Measurements from ENCODE around the gene RNF114. TPM values are rescaled to one million over a fixed set of nuclear protein-coding genes. Genes with fewer than 3 reads are reported as not detected.

Gene RNF114
- total RNA-seq, 2 experiments from 2014 or later, result 75.8 TPM

GRCh38 chr20:49925901-49926454 is 10.2 kb upstream of the RNF114 start:
- no peak for ATAC-seq (ENCODE audit: low read depth)
- no peak overlapping the region for H3K27ac Mint-ChIP-seq
- no peaks in the 10 kb centered on the region for H3K36me3 Mint-ChIP-seq

GRCh38 chr20:49928411-49929141 is 7.6 kb upstream of the RNF114 start:
- H3K9me3 Mint-ChIP-seq, result no peaks in the 10 kb centered on the region
- H3K27ac Mint-ChIP-seq, result no peak overlapping the region
- DNase-seq (peak; percentile 73), ATAC-seq (ENCODE audit: low read depth) (peak; percentile 95)
- H3K27me3 Mint-ChIP-seq, result peaks cover 6% of the 10 kb centered on the region
- H3K36me3 Mint-ChIP-seq, result no peaks in the 10 kb centered on the region
- H3K4me1 Mint-ChIP-seq, result peaks cover 8% of the 10 kb centered on the region
- POLR2A ChIA-PET, result no interaction called here
- peak overlapping the region; percentile 58 for H3K4me3 Mint-ChIP-seq

More at GRCh38 chr20:49925901-49926454, 10.2 kb upstream of the RNF114 start:
- H3K4me3 Mint-ChIP-seq, result no peak overlapping the region
- POLR2A ChIA-PET, result no interaction called here
- H3K9me3 Mint-ChIP-seq, result no peaks in the 10 kb centered on the region
- peaks cover 6% of the 10 kb centered on the region for H3K27me3 Mint-ChIP-seq
- DNase-seq, result no peak
- peaks cover 8% of the 10 kb centered on the region for H3K4me1 Mint-ChIP-seq

DNA sequence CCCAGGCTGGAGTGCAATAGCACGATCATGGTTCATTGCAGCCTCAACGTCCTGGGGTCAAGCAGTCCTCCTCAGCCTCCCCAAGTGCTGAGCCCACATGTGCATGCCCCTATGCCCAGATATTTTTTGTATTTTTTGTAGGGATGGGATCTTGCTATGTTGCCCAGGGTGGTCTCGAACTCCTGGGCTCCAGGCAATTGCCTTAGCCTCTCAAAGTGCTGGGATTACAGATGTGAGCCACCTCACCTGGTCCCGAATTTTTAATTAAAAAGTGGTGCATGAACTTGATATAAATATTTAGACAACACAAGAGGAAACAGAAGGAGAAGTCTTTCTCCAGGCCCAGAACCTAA is 7.1 kb upstream of the RNF114 start:
- ATAC-seq (ENCODE audit: low read depth), result no peak
- no peak overlapping the region for H3K4me3 Mint-ChIP-seq
- H3K36me3 Mint-ChIP-seq, result no peaks in the 10 kb centered on the region
- POLR2A ChIA-PET, result no interaction called here
- DNase-seq, result no peak
- no peak overlapping the region for H3K27ac Mint-ChIP-seq
- H3K4me1 Mint-ChIP-seq, result peaks cover 8% of the 10 kb centered on the region
- H3K9me3 Mint-ChIP-seq, result no peaks in the 10 kb centered on the region
- H3K27me3 Mint-ChIP-seq, result peaks cover 6% of the 10 kb centered on the region

GRCh38 chr20:49935746-49936152 is 448 bp upstream of the RNF114 start:
- peak overlapping the region; percentile 95 for H3K4me3 Mint-ChIP-seq
- ATAC-seq (ENCODE audit: low read depth) (no peak), DNase-seq (no peak)
- H3K9me3 Mint-ChIP-seq, result no peaks in the 10 kb centered on the region
- H3K27me3 Mint-ChIP-seq, result no peaks in the 10 kb centered on the region
- peaks cover 26% of the 10 kb centered on the region for H3K4me1 Mint-ChIP-seq
- peak overlapping the region; percentile 71 for H3K27ac Mint-ChIP-seq
- POLR2A ChIA-PET, result interaction anchor here (0.6 to 4.0 kb wide), 5 partner anchors 15 to 63 kb away, joined by 3 to 32 read pairs (median 4); partner anchors contain the start of gene SPATA2
- H3K36me3 Mint-ChIP-seq, result peaks cover 7% of the 10 kb centered on the region

GRCh38 chr20:49937027-49937929 is 1.1 kb downstream of the RNF114 start:
- H3K4me1 Mint-ChIP-seq, result peaks cover 26% of the 10 kb centered on the region
- POLR2A ChIA-PET, result interaction anchor here (0.6 to 4.0 kb wide), 4 partner anchors 21 to 1845 kb away, joined by 3 to 32 read pairs (median 4); partner anchors contain the start of gene SPATA2
- H3K9me3 Mint-ChIP-seq, result no peaks in the 10 kb centered on the region
- peak overlapping the region; percentile 94 for H3K27ac Mint-ChIP-seq
- H3K27me3 Mint-ChIP-seq, result no peaks in the 10 kb centered on the region
- DNase-seq (no peak), ATAC-seq (ENCODE audit: low read depth) (peak; percentile 13)
- H3K36me3 Mint-ChIP-seq, result peaks cover 9% of the 10 kb centered on the region
- H3K4me3 Mint-ChIP-seq, result peak overlapping the region; percentile 95

- Mint-ChIP-seq H3K27ac (peak overlapping the region; percentile 47), H3K4me3 (peak overlapping the region; percentile 95), H3K36me3 (peaks cover 11% of the 10 kb centered on the region), H3K9me3 (no peaks in the 10 kb centered on the region), H3K27me3 (no peaks in the 10 kb centered on the region), H3K4me1 (peaks cover 26% of the 10 kb centered on the region)
- POLR2A ChIA-PET, result interaction anchor here (0.6 to 4.0 kb wide), 3 partner anchors 23 to 289 kb away, joined by 3 to 32 read pairs (median 3); partner anchors contain the start of gene SPATA2
- no peak for DNase-seq
- ATAC-seq (ENCODE audit: low read depth), result no peak
These were observed 2.3 kb downstream of the RNF114 start for GRCh38 chr20:49938173-49939163.

DNA sequence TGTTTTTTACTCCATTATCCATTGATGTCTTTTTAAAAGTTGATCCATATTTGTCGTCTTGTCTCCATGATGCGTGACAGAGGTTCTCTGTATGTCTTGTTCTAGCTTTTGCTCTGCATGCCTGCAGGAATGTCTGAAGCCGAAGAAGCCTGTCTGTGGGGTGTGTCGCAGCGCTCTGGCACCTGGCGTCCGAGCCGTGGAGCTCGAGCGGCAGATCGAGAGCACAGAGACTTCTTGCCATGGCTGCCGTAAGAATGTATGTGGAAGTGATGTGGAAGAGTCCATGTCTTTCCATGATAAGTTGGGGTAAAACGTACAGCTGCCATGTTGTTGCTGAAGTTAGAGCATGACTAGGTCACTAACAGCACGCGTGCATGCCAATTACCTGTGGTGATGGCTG is 5.3 kb downstream of the RNF114 start:
- DNase-seq (no peak), ATAC-seq (ENCODE audit: low read depth) (no peak)
- peak overlapping the region; percentile 30 for H3K27ac Mint-ChIP-seq
- peaks cover 26% of the 10 kb centered on the region for H3K4me1 Mint-ChIP-seq
- H3K4me3 Mint-ChIP-seq, result no peak overlapping the region
- POLR2A ChIA-PET, result interaction anchor here (0.9 kb wide), 1 partner anchor 10 kb away, joined by 4 read pairs; no protein-coding TSS in a partner anchor
- H3K27me3 Mint-ChIP-seq, result no peaks in the 10 kb centered on the region
- H3K36me3 Mint-ChIP-seq, result peaks cover 17% of the 10 kb centered on the region
- no peaks in the 10 kb centered on the region for H3K9me3 Mint-ChIP-seq

GRCh38 chr20:49942303-49942702 is 6.1 kb downstream of the RNF114 start:
- Mint-ChIP-seq H3K27me3 (no peaks in the 10 kb centered on the region), H3K36me3 (peaks cover 19% of the 10 kb centered on the region), H3K4me3 (no peak overlapping the region), H3K4me1 (peaks cover 24% of the 10 kb centered on the region), H3K9me3 (no peaks in the 10 kb centered on the region), H3K27ac (no peak overlapping the region)
- DNase-seq (no peak), ATAC-seq (ENCODE audit: low read depth) (no peak)
- POLR2A ChIA-PET, result no interaction called here

GRCh38 chr20:49942942-49943341 is 6.7 kb downstream of the RNF114 start:
- H3K4me3 Mint-ChIP-seq, result no peak overlapping the region
- DNase-seq (no peak), ATAC-seq (ENCODE audit: low read depth) (no peak)
- no peaks in the 10 kb centered on the region for H3K27me3 Mint-ChIP-seq
- POLR2A ChIA-PET, result interaction anchor here (0.6 to 0.7 kb wide), 2 partner anchors 11 to 608 kb away, joined by 3 to 7 read pairs; no protein-coding TSS in a partner anchor
- H3K4me1 Mint-ChIP-seq, result peaks cover 19% of the 10 kb centered on the region
- H3K9me3 Mint-ChIP-seq, result no peaks in the 10 kb centered on the region
- peak overlapping the region; percentile 12 for H3K27ac Mint-ChIP-seq
- peaks cover 22% of the 10 kb centered on the region for H3K36me3 Mint-ChIP-seq

- H3K27me3 Mint-ChIP-seq, result no peaks in the 10 kb centered on the region
- peaks cover 34% of the 10 kb centered on the region for H3K36me3 Mint-ChIP-seq
- H3K9me3 Mint-ChIP-seq, result no peaks in the 10 kb centered on the region
- peaks cover 6% of the 10 kb centered on the region for H3K4me1 Mint-ChIP-seq
- no peak for DNase-seq
- no peak overlapping the region for H3K4me3 Mint-ChIP-seq
- H3K27ac Mint-ChIP-seq, result no peak overlapping the region
- POLR2A ChIA-PET, result no interaction called here
- no peak for ATAC-seq (ENCODE audit: low read depth)
These were observed 9.1 kb downstream of the RNF114 start for GRCh38 chr20:49945306-49945700.

- Mint-ChIP-seq H3K27ac (no peak overlapping the region), H3K9me3 (no peaks in the 10 kb centered on the region), H3K36me3 (peaks cover 34% of the 10 kb centered on the region), H3K4me3 (no peak overlapping the region), H3K27me3 (no peaks in the 10 kb centered on the region), H3K4me1 (peaks cover 6% of the 10 kb centered on the region)
- ATAC-seq (ENCODE audit: low read depth), result no peak
- POLR2A ChIA-PET, result no interaction called here
- DNase-seq, result no peak
These were observed 9.7 kb downstream of the RNF114 start for GRCh38 chr20:49945701-49946477.

GRCh38 chr20:49948178-49948577 is 12.0 kb downstream of the RNF114 start:
- H3K27ac Mint-ChIP-seq, result no peak overlapping the region
- ATAC-seq (ENCODE audit: low read depth), result no peak

More at GRCh38 chr20:49948178-49948577, 12.0 kb downstream of the RNF114 start:
- Mint-ChIP-seq H3K9me3 (no peaks in the 10 kb centered on the region), H3K27me3 (no peaks in the 10 kb centered on the region), H3K36me3 (peaks cover 35% of the 10 kb centered on the region), H3K4me3 (no peak overlapping the region), H3K4me1 (peaks cover 6% of the 10 kb centered on the region)
- POLR2A ChIA-PET, result interaction anchor here (0.7 kb wide), 1 partner anchor 31 kb away, joined by 5 read pairs; no protein-coding TSS in a partner anchor
- no peak for DNase-seq

Measured in activated naive CD8-positive, alpha-beta T cell treated with anti-CD3 and anti-CD28 coated beads, Interleukin-2, amount 10 ng/mL, durations not matched to agents 7 days and 5 days (primary cell).